WERI-Rb-1 (cell line): ENCODE data around the gene OPHN1.

Experiments used
- DNase-seq: peaks from one replicate; pipeline ENCODE4 v3.0.0-alpha.2; 2020
- H3K27ac ChIP-seq: fragments of 250-450 bp; sonication (Bioruptor Pico); 2 replicates; pipeline ENCODE4 v1.5.1; 2020; ENCODE audit warnings: mild to moderate bottlenecking, moderate library complexity
- H3K27me3 ChIP-seq: fragments of 250-450 bp; sonication (Bioruptor Pico); 2 replicates; pipeline ENCODE4 v1.5.1; 2021; ENCODE audit warnings: mild to moderate bottlenecking, low read depth, moderate library complexity; ENCODE audit not compliant: insufficient read depth, severe bottlenecking
- H3K36me3 ChIP-seq: fragments of 250-450 bp; sonication (Bioruptor Pico); 2 replicates; pipeline ENCODE4 v1.5.1; 2020; ENCODE audit warnings: mild to moderate bottlenecking, moderate library complexity
- H3K4me3 ChIP-seq: 2 replicates; pipeline ENCODE4 v1.5.1; 2011; ENCODE audit warnings: low read depth, mild to moderate bottlenecking, control low read depth, low read length
- H3K9me3 ChIP-seq: fragments of 250-450 bp; sonication (Bioruptor Pico); 2 replicates; pipeline ENCODE4 v1.5.1; 2021; ENCODE audit warnings: mild to moderate bottlenecking, moderate library complexity; ENCODE audit not compliant: severe bottlenecking
- CTCF ChIP-seq: IDR thresholded peaks from 2 replicates; pipeline ENCODE4 v1.5.1; 2011; ENCODE audit warnings: low read depth, mild to moderate bottlenecking, control low read depth, inconsistent platforms, low read length

OPHN1 gene

GRCh38 chrX:68375803-68376202, 57.5 kb downstream of the OPHN1 start:
- Histone ChIP-seq H3K27ac (no peak overlapping the region), H3K4me3 (no peak overlapping the region), H3K9me3 (no peaks in the 10 kb centered on the region), H3K27me3 (peaks cover 3% of the 10 kb centered on the region), H3K36me3 (no peaks in the 10 kb centered on the region)
- TF ChIP-seq CTCF: no peak
- DNase-seq: no peak

GRCh38 chrX:68372665-68373064, 60.6 kb downstream of the OPHN1 start:
- DNase-seq: no peak
- TF ChIP-seq CTCF: no peak
- Histone ChIP-seq H3K36me3 (no peaks in the 10 kb centered on the region), H3K4me3 (no peak overlapping the region), H3K27ac (no peak overlapping the region), H3K27me3 (peaks cover 3% of the 10 kb centered on the region), H3K9me3 (no peaks in the 10 kb centered on the region)

GRCh38 chrX:68369559-68369958, 63.7 kb downstream of the OPHN1 start:
- H3K9me3 ChIP-seq: no peaks in the 10 kb centered on the region
- no peaks in the 10 kb centered on the region for H3K36me3 ChIP-seq
- no peaks in the 10 kb centered on the region for H3K27me3 ChIP-seq
- H3K4me3 ChIP-seq: no peak overlapping the region
- H3K27ac ChIP-seq: no peak overlapping the region
- DNase-seq: no peak
- no peak for TF ChIP-seq CTCF

- Histone ChIP-seq H3K4me3 (no peak overlapping the region), H3K27me3 (no peaks in the 10 kb centered on the region), H3K36me3 (no peaks in the 10 kb centered on the region), H3K27ac (no peak overlapping the region), H3K9me3 (no peaks in the 10 kb centered on the region)
- TF ChIP-seq CTCF: no peak
- DNase-seq: no peak
Measured at GRCh38 chrX:68365341-68365740, 68.0 kb downstream of the OPHN1 start.

GRCh38 chrX:68363984-68364383, 69.3 kb downstream of the OPHN1 start:
- H3K4me3 ChIP-seq: no peak overlapping the region
- DNase-seq: no peak
- TF ChIP-seq CTCF: no peak
- H3K27me3 ChIP-seq: no peaks in the 10 kb centered on the region
- no peaks in the 10 kb centered on the region for H3K9me3 ChIP-seq
- no peaks in the 10 kb centered on the region for H3K36me3 ChIP-seq
- H3K27ac ChIP-seq: no peak overlapping the region

- Histone ChIP-seq H3K27ac (no peak overlapping the region), H3K9me3 (no peaks in the 10 kb centered on the region), H3K27me3 (no peaks in the 10 kb centered on the region), H3K4me3 (no peak overlapping the region), H3K36me3 (no peaks in the 10 kb centered on the region)
- no peak for DNase-seq
- TF ChIP-seq CTCF: no peak
Measured at GRCh38 chrX:68358679-68359078, 74.6 kb downstream of the OPHN1 start.
